ENCODE data around the gene CSNK2A2. TPM values are rescaled to one million over a fixed set of nuclear protein-coding genes. Genes with fewer than 3 reads are reported as not detected.

CSNK2A2 gene
- total and polyA plus RNA-seq, 2 of the 8 experiments (the other 6 are each of a cell fraction or from before 2014, with no cell fraction given), result 37.9 to 128 TPM

DNA sequence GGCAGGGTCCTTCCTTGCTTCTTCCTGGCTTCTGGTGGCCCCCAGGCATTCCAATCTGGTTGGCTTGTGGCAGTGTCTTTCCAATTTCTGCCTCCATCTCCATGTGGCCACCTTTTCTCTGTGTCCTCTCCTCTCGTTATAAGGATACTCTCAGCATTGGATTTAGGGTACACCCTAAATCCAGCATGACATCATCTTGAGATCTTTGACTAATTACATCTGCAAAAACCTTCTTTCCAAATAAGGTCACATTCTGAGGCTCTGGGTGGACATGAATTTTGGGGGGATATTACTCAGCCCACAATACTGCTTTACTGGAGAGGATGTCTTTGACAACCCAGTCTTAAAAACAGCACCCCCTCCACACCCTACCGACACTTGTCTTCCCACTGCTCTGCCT is 49.8 kb downstream of the CSNK2A2 start (continued):
- TF ChIP-seq ATF3 (IDR thresholded peaks at IDR 0.05; ENCODE audit: insufficient read depth, low read depth, low read length) (no peak), TBP (IDR thresholded peaks at IDR 0.05; ENCODE audit: low read depth, low read length) (no peak), SP2 (IDR thresholded peaks at IDR 0.05; ENCODE audit: low read length) (no peak), RFX5 (IDR thresholded peaks at IDR 0.05; ENCODE audit: borderline replicate concordance, low read depth, low read length) (no peak), CBX8 (IDR thresholded peaks at IDR 0.05; ENCODE audit: borderline replicate concordance, low read depth, low read length) (no peak), SIX5 (IDR thresholded peaks at IDR 0.05; ENCODE audit: low read depth, low read length) (no peak), GTF2F1 (IDR thresholded peaks at IDR 0.05; ENCODE audit: borderline replicate concordance, low read depth, low read length) (no peak)
- TF ChIP-seq, protein P1, sequence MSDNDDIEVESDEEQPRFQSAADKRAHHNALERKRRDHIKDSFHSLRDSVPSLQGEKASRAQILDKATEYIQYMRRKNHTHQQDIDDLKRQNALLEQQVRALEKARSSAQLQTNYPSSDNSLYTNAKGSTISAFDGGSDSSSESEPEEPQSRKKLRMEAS (IDR thresholded peaks at IDR 0.05), result no peak

All from H1 (cell line).